ENCODE measurements around the gene CSRP1. TPM values are rescaled to one million over a fixed set of nuclear protein-coding genes. Genes with fewer than 3 reads are reported as not detected.

The CSRP1 gene
- total RNA-seq, 1 experiment from 2014 or later: 14.3 TPM

- TF ChIP-seq, protein P1, sequence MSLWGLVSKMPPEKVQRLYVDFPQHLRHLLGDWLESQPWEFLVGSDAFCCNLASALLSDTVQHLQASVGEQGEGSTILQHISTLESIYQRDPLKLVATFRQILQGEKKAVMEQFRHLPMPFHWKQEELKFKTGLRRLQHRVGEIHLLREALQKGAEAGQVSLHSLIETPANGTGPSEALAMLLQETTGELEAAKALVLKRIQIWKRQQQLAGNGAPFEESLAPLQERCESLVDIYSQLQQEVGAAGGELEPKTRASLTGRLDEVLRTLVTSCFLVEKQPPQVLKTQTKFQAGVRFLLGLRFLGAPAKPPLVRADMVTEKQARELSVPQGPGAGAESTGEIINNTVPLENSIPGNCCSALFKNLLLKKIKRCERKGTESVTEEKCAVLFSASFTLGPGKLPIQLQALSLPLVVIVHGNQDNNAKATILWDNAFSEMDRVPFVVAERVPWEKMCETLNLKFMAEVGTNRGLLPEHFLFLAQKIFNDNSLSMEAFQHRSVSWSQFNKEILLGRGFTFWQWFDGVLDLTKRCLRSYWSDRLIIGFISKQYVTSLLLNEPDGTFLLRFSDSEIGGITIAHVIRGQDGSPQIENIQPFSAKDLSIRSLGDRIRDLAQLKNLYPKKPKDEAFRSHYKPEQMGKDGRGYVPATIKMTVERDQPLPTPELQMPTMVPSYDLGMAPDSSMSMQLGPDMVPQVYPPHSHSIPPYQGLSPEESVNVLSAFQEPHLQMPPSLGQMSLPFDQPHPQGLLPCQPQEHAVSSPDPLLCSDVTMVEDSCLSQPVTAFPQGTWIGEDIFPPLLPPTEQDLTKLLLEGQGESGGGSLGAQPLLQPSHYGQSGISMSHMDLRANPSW (CRISPR knock-in tag; conservative IDR thresholded peaks at IDR 0.05; ENCODE audit: low read depth): no peak
- TF ChIP-seq ZNF263 (CRISPR knock-in tag; IDR thresholded peaks at IDR 0.05; ENCODE audit: low read depth): no peak
- TF ChIP-seq, protein P2, sequence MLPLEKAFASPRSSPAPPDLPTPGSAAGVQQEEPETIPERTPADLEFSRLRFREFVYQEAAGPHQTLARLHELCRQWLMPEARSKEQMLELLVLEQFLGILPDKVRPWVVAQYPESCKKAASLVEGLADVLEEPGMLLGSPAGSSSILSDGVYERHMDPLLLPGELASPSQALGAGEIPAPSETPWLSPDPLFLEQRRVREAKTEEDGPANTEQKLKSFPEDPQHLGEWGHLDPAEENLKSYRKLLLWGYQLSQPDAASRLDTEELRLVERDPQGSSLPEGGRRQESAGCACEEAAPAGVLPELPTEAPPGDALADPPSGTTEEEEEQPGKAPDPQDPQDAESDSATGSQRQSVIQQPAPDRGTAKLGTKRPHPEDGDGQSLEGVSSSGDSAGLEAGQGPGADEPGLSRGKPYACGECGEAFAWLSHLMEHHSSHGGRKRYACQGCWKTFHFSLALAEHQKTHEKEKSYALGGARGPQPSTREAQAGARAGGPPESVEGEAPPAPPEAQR (CRISPR knock-in tag; IDR thresholded peaks at IDR 0.05): no peak
These were observed 24.2 kb downstream of the CSRP1 start (continued) for GRCh38 chr1:201482755-201483154.

- H3K9me3 Mint-ChIP-seq: no peaks in the 10 kb centered on the region
- ATAC-seq: peak; percentile 72
- H3K27me3 Mint-ChIP-seq (ENCODE audit: low read depth): peaks cover 4% of the 10 kb centered on the region
- peak; percentile 97 for DNase-seq (ENCODE audit: low spot score)
- H3K27ac Mint-ChIP-seq: no peak overlapping the region
- POLR2A ChIA-PET: interaction anchor here (0.6 to 3.4 kb wide), 6 partner anchors 13 to 261 kb away, joined by 3 to 36 read pairs (median 12); partner anchors contain the start of genes CSRP1 and PHLDA3
- peaks cover 29% of the 10 kb centered on the region for H3K4me1 Mint-ChIP-seq
- H3K4me3 Mint-ChIP-seq: peak overlapping the region; percentile 84
- CTCF ChIA-PET: interaction anchor here (0.6 to 7.1 kb wide), 61 partner anchors 9 to 624 kb away, joined by 3 to 390 read pairs (median 6); partner anchors contain the start of genes CSRP1, LMOD1, NAV1 and PHLDA3
- no peaks in the 10 kb centered on the region for H3K36me3 Mint-ChIP-seq
- TF ChIP-seq MXD4 (CRISPR knock-in tag; IDR thresholded peaks at IDR 0.05; ENCODE audit: borderline replicate concordance) (no peak), ZNF121 (CRISPR knock-in tag; IDR thresholded peaks at IDR 0.05) (peak; percentile 3; the same call in 1 of the 2 replicates), CTCF (IDR thresholded peaks at IDR 0.05) (peak; percentile 88), TEAD1 (CRISPR knock-in tag; IDR thresholded peaks at IDR 0.05) (0 out of 2 replicates have a peak, but pooled peaks have one; percentile 11), SP1 (CRISPR knock-in tag; conservative IDR thresholded peaks at IDR 0.05) (peak; percentile 58), ATF1 (CRISPR knock-in tag; IDR thresholded peaks at IDR 0.05) (no peak), NFYB (CRISPR knock-in tag; conservative IDR thresholded peaks at IDR 0.05; ENCODE audit: low read depth) (no peak), RORB (CRISPR knock-in tag; IDR thresholded peaks at IDR 0.05) (no peak), IRF1 (CRISPR knock-in tag; IDR thresholded peaks at IDR 0.05) (0 out of 2 replicates have a peak, but pooled peaks have one; percentile 15)
- TF ChIP-seq, protein P3, sequence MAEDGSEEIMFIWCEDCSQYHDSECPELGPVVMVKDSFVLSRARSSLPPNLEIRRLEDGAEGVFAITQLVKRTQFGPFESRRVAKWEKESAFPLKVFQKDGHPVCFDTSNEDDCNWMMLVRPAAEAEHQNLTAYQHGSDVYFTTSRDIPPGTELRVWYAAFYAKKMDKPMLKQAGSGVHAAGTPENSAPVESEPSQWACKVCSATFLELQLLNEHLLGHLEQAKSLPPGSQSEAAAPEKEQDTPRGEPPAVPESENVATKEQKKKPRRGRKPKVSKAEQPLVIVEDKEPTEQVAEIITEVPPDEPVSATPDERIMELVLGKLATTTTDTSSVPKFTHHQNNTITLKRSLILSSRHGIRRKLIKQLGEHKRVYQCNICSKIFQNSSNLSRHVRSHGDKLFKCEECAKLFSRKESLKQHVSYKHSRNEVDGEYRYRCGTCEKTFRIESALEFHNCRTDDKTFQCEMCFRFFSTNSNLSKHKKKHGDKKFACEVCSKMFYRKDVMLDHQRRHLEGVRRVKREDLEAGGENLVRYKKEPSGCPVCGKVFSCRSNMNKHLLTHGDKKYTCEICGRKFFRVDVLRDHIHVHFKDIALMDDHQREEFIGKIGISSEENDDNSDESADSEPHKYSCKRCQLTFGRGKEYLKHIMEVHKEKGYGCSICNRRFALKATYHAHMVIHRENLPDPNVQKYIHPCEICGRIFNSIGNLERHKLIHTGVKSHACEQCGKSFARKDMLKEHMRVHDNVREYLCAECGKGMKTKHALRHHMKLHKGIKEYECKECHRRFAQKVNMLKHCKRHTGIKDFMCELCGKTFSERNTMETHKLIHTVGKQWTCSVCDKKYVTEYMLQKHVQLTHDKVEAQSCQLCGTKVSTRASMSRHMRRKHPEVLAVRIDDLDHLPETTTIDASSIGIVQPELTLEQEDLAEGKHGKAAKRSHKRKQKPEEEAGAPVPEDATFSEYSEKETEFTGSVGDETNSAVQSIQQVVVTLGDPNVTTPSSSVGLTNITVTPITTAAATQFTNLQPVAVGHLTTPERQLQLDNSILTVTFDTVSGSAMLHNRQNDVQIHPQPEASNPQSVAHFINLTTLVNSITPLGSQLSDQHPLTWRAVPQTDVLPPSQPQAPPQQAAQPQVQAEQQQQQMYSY (CRISPR knock-in tag; IDR thresholded peaks at IDR 0.05): no peak
- TF ChIP-seq, protein P4, sequence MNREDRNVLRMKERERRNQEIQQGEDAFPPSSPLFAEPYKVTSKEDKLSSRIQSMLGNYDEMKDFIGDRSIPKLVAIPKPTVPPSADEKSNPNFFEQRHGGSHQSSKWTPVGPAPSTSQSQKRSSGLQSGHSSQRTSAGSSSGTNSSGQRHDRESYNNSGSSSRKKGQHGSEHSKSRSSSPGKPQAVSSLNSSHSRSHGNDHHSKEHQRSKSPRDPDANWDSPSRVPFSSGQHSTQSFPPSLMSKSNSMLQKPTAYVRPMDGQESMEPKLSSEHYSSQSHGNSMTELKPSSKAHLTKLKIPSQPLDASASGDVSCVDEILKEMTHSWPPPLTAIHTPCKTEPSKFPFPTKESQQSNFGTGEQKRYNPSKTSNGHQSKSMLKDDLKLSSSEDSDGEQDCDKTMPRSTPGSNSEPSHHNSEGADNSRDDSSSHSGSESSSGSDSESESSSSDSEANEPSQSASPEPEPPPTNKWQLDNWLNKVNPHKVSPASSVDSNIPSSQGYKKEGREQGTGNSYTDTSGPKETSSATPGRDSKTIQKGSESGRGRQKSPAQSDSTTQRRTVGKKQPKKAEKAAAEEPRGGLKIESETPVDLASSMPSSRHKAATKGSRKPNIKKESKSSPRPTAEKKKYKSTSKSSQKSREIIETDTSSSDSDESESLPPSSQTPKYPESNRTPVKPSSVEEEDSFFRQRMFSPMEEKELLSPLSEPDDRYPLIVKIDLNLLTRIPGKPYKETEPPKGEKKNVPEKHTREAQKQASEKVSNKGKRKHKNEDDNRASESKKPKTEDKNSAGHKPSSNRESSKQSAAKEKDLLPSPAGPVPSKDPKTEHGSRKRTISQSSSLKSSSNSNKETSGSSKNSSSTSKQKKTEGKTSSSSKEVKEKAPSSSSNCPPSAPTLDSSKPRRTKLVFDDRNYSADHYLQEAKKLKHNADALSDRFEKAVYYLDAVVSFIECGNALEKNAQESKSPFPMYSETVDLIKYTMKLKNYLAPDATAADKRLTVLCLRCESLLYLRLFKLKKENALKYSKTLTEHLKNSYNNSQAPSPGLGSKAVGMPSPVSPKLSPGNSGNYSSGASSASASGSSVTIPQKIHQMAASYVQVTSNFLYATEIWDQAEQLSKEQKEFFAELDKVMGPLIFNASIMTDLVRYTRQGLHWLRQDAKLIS (CRISPR knock-in tag; IDR thresholded peaks at IDR 0.05; ENCODE audit: borderline replicate concordance): peak; percentile 43; the same call in 1 of the 2 replicates
- TF ChIP-seq, protein P1 (CRISPR knock-in tag; conservative IDR thresholded peaks at IDR 0.05; ENCODE audit: low read depth): no peak
- TF ChIP-seq, protein P5, sequence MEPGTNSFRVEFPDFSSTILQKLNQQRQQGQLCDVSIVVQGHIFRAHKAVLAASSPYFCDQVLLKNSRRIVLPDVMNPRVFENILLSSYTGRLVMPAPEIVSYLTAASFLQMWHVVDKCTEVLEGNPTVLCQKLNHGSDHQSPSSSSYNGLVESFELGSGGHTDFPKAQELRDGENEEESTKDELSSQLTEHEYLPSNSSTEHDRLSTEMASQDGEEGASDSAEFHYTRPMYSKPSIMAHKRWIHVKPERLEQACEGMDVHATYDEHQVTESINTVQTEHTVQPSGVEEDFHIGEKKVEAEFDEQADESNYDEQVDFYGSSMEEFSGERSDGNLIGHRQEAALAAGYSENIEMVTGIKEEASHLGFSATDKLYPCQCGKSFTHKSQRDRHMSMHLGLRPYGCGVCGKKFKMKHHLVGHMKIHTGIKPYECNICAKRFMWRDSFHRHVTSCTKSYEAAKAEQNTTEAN (CRISPR knock-in tag; IDR thresholded peaks at IDR 0.05): peak; percentile 74
These were observed 25.0 kb downstream of the CSRP1 start for GRCh38 chr1:201481761-201482493.
